Parietal lobe (tissue), 2 donors: Measurements from ENCODE around the gene GPR84. TPM values are rescaled to one million over a fixed set of nuclear protein-coding genes. Genes with fewer than 3 reads are reported as not detected.

Experiments
- small RNA-seq: library from RNA; depleted of rRNA; stranded (forward); fragments of <200 nt; gene quantifications from one replicate; pipeline ENCODE3, GENCODE V24; 2014; ENCODE audit warnings: low replicate concordance
- total RNA-seq: library from RNA; depleted of rRNA; stranded (reverse); fragments of >200 nt; gene quantifications from one replicate; pipeline ENCODE4 v1.2.3, GENCODE V29; 2014

Gene GPR84
- not detected for total RNA-seq

DNA sequence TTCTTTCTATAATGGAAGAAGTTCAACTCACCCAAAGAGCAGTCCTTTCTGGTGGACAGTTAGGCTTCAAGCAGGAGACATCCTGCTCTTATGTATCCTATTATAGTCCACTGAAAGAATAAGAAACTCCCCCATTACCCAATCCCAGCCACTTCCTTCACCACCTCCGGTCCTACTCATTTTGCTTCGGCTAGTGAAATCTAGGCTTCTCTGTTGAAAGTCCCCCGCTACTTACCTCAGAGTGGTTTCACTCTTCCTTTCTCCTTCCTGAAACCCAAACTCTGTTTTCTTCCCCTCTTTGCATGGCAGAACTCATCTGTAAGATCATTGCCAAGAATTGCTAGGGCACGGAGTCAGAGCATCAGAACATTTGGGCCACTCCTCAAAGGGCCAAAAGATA lies at the start of gene GPR84:
Gene GPR84 (minus strand): TSS at position 74 of the 400 bp plus-strand sequence. CDS start 635 bp downstream, outside the sequence.

DNA sequence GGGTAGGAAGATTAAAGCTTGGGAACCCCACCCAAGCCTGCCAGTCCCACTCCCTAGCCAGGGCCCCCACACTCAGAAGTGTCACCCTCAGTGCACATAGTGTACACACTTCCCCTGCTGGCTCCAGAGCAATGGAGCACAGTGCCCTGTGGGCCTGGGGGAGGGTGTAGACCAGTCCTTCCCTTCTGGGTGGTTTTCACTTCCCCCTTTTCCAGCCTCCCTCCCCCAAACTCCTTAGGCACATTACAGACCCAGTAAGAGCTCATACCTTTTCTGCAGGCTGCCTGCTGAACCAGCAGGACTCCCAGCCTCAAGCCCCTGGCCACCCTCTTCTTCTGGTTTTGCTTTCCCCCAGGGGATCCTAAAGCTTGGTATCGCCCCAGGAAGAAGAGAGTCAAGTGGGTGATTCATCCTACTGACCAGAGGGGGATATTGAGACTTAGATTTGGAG lies 20.3 kb upstream of the GPR84 start, which contains the start of gene ZNF385A:
Gene ZNF385A (minus strand): TSS at position 143 of the 451 bp plus-strand sequence. CDS start 219 bp downstream, outside the sequence.

DNA sequence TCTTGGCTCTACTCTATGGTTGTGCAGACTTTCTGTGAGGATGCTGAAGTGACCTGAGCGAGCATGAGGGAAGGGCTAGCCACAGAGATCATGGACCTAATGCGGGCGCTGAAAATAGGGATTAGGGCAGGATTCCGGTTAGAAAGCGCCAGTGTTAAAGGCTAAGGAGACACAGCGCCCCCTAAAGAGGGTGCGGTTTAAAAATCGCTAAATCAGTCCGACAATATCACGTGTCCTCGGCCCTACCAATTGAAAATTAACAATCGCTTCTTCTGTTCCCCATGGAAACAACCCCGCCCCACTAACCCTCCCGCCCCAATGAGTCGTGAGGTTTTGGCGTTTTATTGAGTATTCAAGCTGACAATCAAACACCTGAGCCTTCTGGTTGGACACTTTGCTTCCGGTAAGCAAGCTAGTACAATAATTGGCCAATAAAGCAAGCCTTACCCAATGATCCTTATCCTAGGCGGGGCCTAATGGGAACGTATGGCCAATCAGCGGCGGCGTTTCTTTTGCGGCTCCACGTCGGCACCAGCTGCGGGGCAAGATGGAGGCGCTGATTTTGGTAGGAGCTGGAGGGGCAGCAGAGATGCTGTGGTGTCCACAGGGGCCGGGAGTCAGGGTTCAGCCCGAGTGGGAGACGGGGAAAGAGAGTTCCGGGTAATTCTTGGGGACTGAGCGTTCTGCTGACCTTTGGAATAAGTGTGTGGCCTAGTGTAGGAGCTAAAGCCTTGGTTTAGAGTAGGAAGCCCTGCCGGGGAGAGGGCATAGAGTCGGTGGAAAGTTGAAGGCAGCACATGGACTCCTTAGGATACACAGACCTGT lies 39.5 kb downstream of the GPR84 start, which contains the start of gene COPZ1:
Gene COPZ1 (plus strand): TSS at position 515 of the 825 bp plus-strand sequence. CDS start 33 bp downstream, at position 548.

Small RNA genes within 50 kb of the gene (small RNA-seq; reads per million reads assigned to genes)
- 167 reads per million, percentile 96 among the genes with 10 or more reads in this experiment for gene MIR148B
- not detected for gene RN7SL744P
- not detected for gene RNU6-950P

Other genes starting within 250 kb of the GPR84 start
- gene SMUG1, start 175.5 kb downstream of the GPR84 start, total RNA-seq, result 50.1 TPM
- 141 TPM for gene CBX5, start 84.4 kb downstream of the GPR84 start, total RNA-seq
- 545 TPM for gene HNRNPA1, start 83.8 kb downstream of the GPR84 start, total RNA-seq
- 0.63 TPM for gene NFE2, start 63.5 kb downstream of the GPR84 start, total RNA-seq
- 54.8 TPM for gene COPZ1, start 39.4 kb downstream of the GPR84 start, total RNA-seq
- 2.8 TPM for gene ZNF385A, start 20.2 kb upstream of the GPR84 start, total RNA-seq
- 5.0 TPM for gene ITGA5, start 54.8 kb upstream of the GPR84 start, total RNA-seq
- gene GTSF1, start 109.1 kb upstream of the GPR84 start, total RNA-seq, result not detected
- gene NCKAP1L, start 133.3 kb upstream of the GPR84 start, total RNA-seq, result 3.8 TPM
- 8.1 TPM for gene PDE1B, start 185.1 kb upstream of the GPR84 start, total RNA-seq
- gene PPP1R1A, start 224.2 kb upstream of the GPR84 start, total RNA-seq, result 10.0 TPM